Measurements from ENCODE around the gene MST1. TPM values are rescaled to one million over a fixed set of nuclear protein-coding genes. Genes with fewer than 3 reads are reported as not detected.

The MST1 gene
- total and polyA plus RNA-seq, 2 of the 4 experiments (the other 2 are of a cell fraction): 1.3 to 13.0 TPM

DNA sequence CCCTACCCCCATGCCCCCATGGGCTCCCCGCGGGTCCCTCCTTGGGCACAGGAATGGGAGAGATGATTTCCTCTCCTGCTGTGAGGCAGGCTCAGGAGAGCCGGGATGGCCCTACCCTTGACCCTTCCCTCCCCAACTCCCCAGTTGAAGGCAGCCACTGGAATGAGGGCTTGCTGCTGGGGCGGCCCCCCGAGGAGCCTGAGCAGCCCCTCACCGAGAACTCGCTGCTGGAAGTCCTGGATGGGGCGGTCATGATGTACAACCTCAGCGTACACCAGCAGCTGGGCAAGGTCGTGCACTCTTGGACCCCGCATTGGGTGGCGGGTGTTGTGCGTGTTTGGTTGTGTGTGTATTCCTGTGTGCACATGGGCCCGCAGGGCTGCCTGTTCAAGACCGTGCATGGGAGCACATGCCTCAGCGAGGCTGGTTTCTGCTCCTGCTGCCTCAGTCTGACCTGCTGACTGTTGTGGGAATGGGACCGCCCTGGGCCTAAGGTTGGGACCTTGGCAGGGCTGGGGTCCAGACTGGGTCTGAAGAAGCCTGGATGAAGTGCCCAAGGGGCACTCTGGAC is 16.2 kb upstream of the MST1 start:
- ChIA-PET POLR2A (ENCODE audit: unreplicated experiment) (no interaction called here), CTCF (no interaction called here)
- Histone ChIP-seq H2AK5ac (ENCODE audit: low read depth, low read length) (no peak overlapping the region), H3K9me1 (ENCODE audit: insufficient read depth, low read length) (no peaks in the 10 kb centered on the region), H2BK120ac (ENCODE audit: low read depth, low read length) (no peak overlapping the region), H3K4me2 (ENCODE audit: low read depth, low read length) (no peak overlapping the region), H2AK9ac (replicated peaks; ENCODE audit: low read depth, low read length, poor library complexity) (no peak overlapping the region), H3K27ac (ENCODE audit: insufficient read depth, low read length) (no peak overlapping the region), H3K79me1 (ENCODE audit: low read depth in 1 of 2, low read length in 2 of 2) (no peaks in the 10 kb centered on the region), H3K9ac (ENCODE audit: low read depth, low read length) (no peak overlapping the region), H3K4me3 (ENCODE audit: insufficient read depth, low read depth, low read length) (no peak overlapping the region), H4K20me1 (ENCODE audit: insufficient read depth, low read length) (peaks cover 7% of the 10 kb centered on the region; the same call in 1 of the 2 replicates), H3K9me3 (ENCODE audit: control insufficient read depth, insufficient read depth, low read length) (no peaks in the 10 kb centered on the region), H3K14ac (replicated peaks; ENCODE audit: low read depth, low read length) (no peak overlapping the region), H3K27me3 (ENCODE audit: control insufficient read depth, insufficient read depth, low read length) (no peaks in the 10 kb centered on the region), H3K23ac (ENCODE audit: low read depth, low read length) (no peak overlapping the region), H3K4me1 (ENCODE audit: control insufficient read depth, insufficient read depth, low read length) (no peaks in the 10 kb centered on the region), H2BK5ac (ENCODE audit: low read depth, low read length, poor library complexity, severe bottlenecking) (no peak overlapping the region), H3K36me3 (ENCODE audit: control insufficient read depth, insufficient read depth, low read length) (peaks cover 35% of the 10 kb centered on the region), H4K91ac (ENCODE audit: insufficient read depth, low read depth, low read length) (no peak overlapping the region), H2BK15ac (ENCODE audit: low read depth, low read length) (no peak overlapping the region), H3K18ac (ENCODE audit: low read depth, low read length) (no peak overlapping the region), H4K5ac (ENCODE audit: low read depth, low read length) (no peak overlapping the region), H2BK20ac (ENCODE audit: low read depth, low read length) (no peak overlapping the region), H4K8ac (ENCODE audit: low read depth in 2 of 2, low read length in 2 of 2) (no peak overlapping the region), H3K4ac (ENCODE audit: low read depth, low read length) (no peak overlapping the region), H3K56ac (ENCODE audit: extremely low read depth, insufficient read depth, low read length) (no peak overlapping the region), H2AFZ (replicated peaks; ENCODE audit: low read length, poor library complexity) (no peak overlapping the region)
- in situ Hi-C loops (cut with MboI; ENCODE audit: low sequenced_read_pairs) (no loop called here), intact Hi-C loops (cut with micrococcal nuclease) (loop anchor here (10.0 kb wide), 1 partner anchor 389 kb away; no protein-coding TSS in a partner anchor), dilution Hi-C loops (cut with HindIII; ENCODE audit: low sequenced_read_pairs, unreplicated experiment) (no loop called here)
- no peak for ATAC-seq (ENCODE audit: low read depth)
- no peak for TF ChIP-seq RCOR1 (IDR thresholded peaks at IDR 0.05; ENCODE audit: insufficient replicate concordance, low read length)
- TF ChIP-seq SMC3 (IDR thresholded peaks at IDR 0.05; ENCODE audit: low read depth, low read length): no peak
- TF ChIP-seq MAFK (IDR thresholded peaks at IDR 0.05; ENCODE audit: low read depth, low read length): no peak
- TF ChIP-seq MXI1 (IDR thresholded peaks at IDR 0.05; ENCODE audit: borderline replicate concordance, low read depth, low read length): no peak
- no peak for TF ChIP-seq RAD21 (IDR thresholded peaks at IDR 0.05; ENCODE audit: low read length)
- TF ChIP-seq, protein P1, sequence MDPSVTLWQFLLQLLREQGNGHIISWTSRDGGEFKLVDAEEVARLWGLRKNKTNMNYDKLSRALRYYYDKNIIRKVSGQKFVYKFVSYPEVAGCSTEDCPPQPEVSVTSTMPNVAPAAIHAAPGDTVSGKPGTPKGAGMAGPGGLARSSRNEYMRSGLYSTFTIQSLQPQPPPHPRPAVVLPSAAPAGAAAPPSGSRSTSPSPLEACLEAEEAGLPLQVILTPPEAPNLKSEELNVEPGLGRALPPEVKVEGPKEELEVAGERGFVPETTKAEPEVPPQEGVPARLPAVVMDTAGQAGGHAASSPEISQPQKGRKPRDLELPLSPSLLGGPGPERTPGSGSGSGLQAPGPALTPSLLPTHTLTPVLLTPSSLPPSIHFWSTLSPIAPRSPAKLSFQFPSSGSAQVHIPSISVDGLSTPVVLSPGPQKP (IDR thresholded peaks at IDR 0.05; ENCODE audit: borderline replicate concordance, low read depth, low read length): no peak
- TF ChIP-seq, protein P2, sequence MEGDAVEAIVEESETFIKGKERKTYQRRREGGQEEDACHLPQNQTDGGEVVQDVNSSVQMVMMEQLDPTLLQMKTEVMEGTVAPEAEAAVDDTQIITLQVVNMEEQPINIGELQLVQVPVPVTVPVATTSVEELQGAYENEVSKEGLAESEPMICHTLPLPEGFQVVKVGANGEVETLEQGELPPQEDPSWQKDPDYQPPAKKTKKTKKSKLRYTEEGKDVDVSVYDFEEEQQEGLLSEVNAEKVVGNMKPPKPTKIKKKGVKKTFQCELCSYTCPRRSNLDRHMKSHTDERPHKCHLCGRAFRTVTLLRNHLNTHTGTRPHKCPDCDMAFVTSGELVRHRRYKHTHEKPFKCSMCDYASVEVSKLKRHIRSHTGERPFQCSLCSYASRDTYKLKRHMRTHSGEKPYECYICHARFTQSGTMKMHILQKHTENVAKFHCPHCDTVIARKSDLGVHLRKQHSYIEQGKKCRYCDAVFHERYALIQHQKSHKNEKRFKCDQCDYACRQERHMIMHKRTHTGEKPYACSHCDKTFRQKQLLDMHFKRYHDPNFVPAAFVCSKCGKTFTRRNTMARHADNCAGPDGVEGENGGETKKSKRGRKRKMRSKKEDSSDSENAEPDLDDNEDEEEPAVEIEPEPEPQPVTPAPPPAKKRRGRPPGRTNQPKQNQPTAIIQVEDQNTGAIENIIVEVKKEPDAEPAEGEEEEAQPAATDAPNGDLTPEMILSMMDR (conservative IDR thresholded peaks at IDR 0.05; ENCODE audit: low read depth, low read length): no peak
- no peak for TF ChIP-seq FOS (IDR thresholded peaks at IDR 0.05; ENCODE audit: low read depth, low read length)
- TF ChIP-seq RFX5 (IDR thresholded peaks at IDR 0.05; ENCODE audit: low read depth, low read length): no peak
- no peak for TF ChIP-seq BHLHE40 (IDR thresholded peaks at IDR 0.05; ENCODE audit: low read depth, low read length)
- no peak for TF ChIP-seq CHD1 (IDR thresholded peaks at IDR 0.05; ENCODE audit: low read depth, low read length)
- DNase-seq: no peak
- whole genome bisulfite sequencing, 2 experiments (ENCODE audit: extremely low coverage in 2 of 2, insufficient read length in 1 of 2): 95% methylated on average over 7 of the region's 17 CpGs; no CpG with 5 or more reads in 1 of the 2 experiments
- BruUV-seq (replicated peaks): no TSS peak
